Gastrocnemius medialis (tissue), 4 donors: ENCODE measurements around the gene ITPR2. TPM values are rescaled to one million over a fixed set of nuclear protein-coding genes. Genes with fewer than 3 reads are reported as not detected.
"Not testable (repeated sequence)": the region's sequence is repeated elsewhere in the genome, so short reads cannot be mapped to it uniquely, and the experiment has no call there.

Experiments
- ATAC-seq, 2 donors: fragments of 150-250 bp; one replicate each; pipeline ENCODE4 v1.9.1; 2016
- DNase-seq, 2 donors: peaks; one replicate each; pipeline ENCODE4 v3.0.0-alpha.2; 2019
- H3K27ac ChIP-seq, 4 donors: fragments of 200-600 bp; sonication (generic); 1 replicate in 1 of 4; 2 replicates in 3 of 4; pipeline ENCODE4 v1.5.1; 2016 to 2018; ENCODE audit warnings: mild to moderate bottlenecking in 2 of 4, moderate library complexity in 1 of 4
- H3K27me3 ChIP-seq, 3 donors: fragments of 200-600 bp; sonication (generic) in 2 of 3; 1 replicate in 1 of 3; 2 replicates in 2 of 3; pipeline versions ENCODE4 v1.5.1 to v1.6.0; 2016 to 2019; ENCODE audit warnings: mild to moderate bottlenecking in 1 of 3, moderate library complexity in 1 of 3
- H3K36me3 ChIP-seq, 2 donors: fragments of 200-600 bp; sonication (generic) in 1 of 2; one replicate each; pipeline ENCODE4 v1.5.1; 2017 to 2018
- H3K4me1 ChIP-seq, 2 donors: fragments of 200-600 bp; sonication (generic) in 1 of 2; one replicate each; pipeline ENCODE4 v1.5.1; 2016 to 2017; ENCODE audit warnings: mild to moderate bottlenecking in 2 of 2
- H3K4me3 ChIP-seq, 4 donors: fragments of 200-600 bp; sonication (generic) in 3 of 4; 1 replicate in 1 of 4; 2 replicates in 3 of 4; pipeline ENCODE4 v1.5.1; 2016 to 2019; ENCODE audit warnings: mild to moderate bottlenecking in 2 of 4
- H3K9me3 ChIP-seq, 3 donors: fragments of 200-600 bp; sonication (generic) in 2 of 3; 1 replicate in 1 of 3; 2 replicates in 2 of 3; pipeline ENCODE4 v1.5.1; 2016 to 2019
- POLR2A ChIP-seq, 2 donors: fragments of 450-650 bp; IDR thresholded peaks; one replicate each; pipeline ENCODE4 v1.6.1; 2017; ENCODE audit warnings: antibody characterized with exemption in 2 of 2, mild to moderate bottlenecking in 2 of 2, moderate library complexity in 2 of 2
- in situ Hi-C, 4 donors: fragments of 200-750 bp; cut with MboI; loops; one replicate each; pipeline versions ENCODE4 v1.15.0 to v1.8.0; 2017; ENCODE audit warnings: low sequenced_read_pairs in 4 of 4
- intact Hi-C: fragments of 100-400 bp; cut with DNase I; formaldehyde crosslinking; loops from one replicate; pipeline ENCODE4 v1.15.1; 2023; ENCODE audit warnings: low total_unique reads
- total RNA-seq, 4 donors: library from RNA; depleted of rRNA; stranded (reverse); fragments of >200 nt; gene quantifications; one replicate each; pipeline versions ENCODE4 v1.1.0 to v1.2.3, GENCODE V29; 2016
- TF ChIP-seq, protein P1 (sequence below), 5 experiments: fragments of 450-650 bp in 3 of 5; fragments of 200-600 bp in 2 of 5; sonication (generic) in 2 of 5; IDR thresholded peaks in 4 of 5; conservative IDR thresholded peaks in 1 of 5; 1 replicate in 4 of 5; 2 replicates in 1 of 5; pipeline ENCODE4 v1.5.1; 2016 to 2019; ENCODE audit warnings: antibody characterized with exemption in 5 of 5, mild to moderate bottlenecking in 3 of 5, moderate library complexity in 3 of 5

ITPR2 gene
- total RNA-seq, 4 donors from 2014 or later, result 3.8 to 23.8 (median 4.1) TPM

- ATAC-seq (no peak), DNase-seq (no peak)
- no peak overlapping the region for H3K4me3 ChIP-seq
- no peaks in the 10 kb centered on the region for H3K36me3 ChIP-seq
- H3K27ac ChIP-seq, result no peak overlapping the region
- no peaks in the 10 kb centered on the region for H3K9me3 ChIP-seq
- intact Hi-C loops (no loop called here), in situ Hi-C loops (loop anchor here in 1 of 4 donors (25.0 kb wide), 1 partner anchor 219 kb away; no protein-coding TSS in a partner anchor)
- no peaks in the 10 kb centered on the region for H3K27me3 ChIP-seq
- no peaks in the 10 kb centered on the region for H3K4me1 ChIP-seq
- no peak for TF ChIP-seq POLR2A (IDR thresholded peaks at IDR 0.05)
- TF ChIP-seq, protein P1, sequence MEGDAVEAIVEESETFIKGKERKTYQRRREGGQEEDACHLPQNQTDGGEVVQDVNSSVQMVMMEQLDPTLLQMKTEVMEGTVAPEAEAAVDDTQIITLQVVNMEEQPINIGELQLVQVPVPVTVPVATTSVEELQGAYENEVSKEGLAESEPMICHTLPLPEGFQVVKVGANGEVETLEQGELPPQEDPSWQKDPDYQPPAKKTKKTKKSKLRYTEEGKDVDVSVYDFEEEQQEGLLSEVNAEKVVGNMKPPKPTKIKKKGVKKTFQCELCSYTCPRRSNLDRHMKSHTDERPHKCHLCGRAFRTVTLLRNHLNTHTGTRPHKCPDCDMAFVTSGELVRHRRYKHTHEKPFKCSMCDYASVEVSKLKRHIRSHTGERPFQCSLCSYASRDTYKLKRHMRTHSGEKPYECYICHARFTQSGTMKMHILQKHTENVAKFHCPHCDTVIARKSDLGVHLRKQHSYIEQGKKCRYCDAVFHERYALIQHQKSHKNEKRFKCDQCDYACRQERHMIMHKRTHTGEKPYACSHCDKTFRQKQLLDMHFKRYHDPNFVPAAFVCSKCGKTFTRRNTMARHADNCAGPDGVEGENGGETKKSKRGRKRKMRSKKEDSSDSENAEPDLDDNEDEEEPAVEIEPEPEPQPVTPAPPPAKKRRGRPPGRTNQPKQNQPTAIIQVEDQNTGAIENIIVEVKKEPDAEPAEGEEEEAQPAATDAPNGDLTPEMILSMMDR (IDR thresholded peaks at IDR 0.05 in 4 of 5, conservative IDR thresholded peaks at IDR 0.05 in 1 of 5), result no peak
Observed at GRCh38 chr12:26443309-26443708, 389.7 kb downstream of the ITPR2 start.

DNA sequence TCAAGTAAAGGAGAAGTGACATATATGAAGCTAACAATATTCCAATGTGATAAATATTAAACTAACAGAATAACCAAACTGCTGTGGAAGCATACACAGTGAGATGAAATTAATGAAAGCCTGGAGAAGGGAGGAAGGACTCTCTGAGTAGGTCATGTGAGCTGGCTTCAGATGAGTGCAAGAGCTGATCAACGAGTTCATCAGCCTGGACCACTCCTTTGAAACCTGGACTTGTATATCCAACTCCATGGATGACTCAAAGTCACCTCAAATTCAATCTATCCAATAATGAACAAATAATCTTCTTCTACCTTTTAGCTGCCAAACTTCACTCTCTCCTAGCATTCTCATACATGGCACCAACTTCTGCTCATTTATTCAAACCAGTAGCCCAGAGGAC, 391.6 kb downstream of the ITPR2 start:
- no peak for DNase-seq
- Histone ChIP-seq H3K36me3 (no peaks in the 10 kb centered on the region), H3K4me1 (no peaks in the 10 kb centered on the region), H3K27ac (no peak overlapping the region), H3K27me3 (no peaks in the 10 kb centered on the region), H3K4me3 (no peak overlapping the region), H3K9me3 (no peaks in the 10 kb centered on the region)
- TF ChIP-seq, protein P1 (IDR thresholded peaks at IDR 0.05 in 4 of 5, conservative IDR thresholded peaks at IDR 0.05 in 1 of 5), result no peak
- TF ChIP-seq POLR2A (IDR thresholded peaks at IDR 0.05), result no peak
- intact Hi-C loops (no loop called here), in situ Hi-C loops (loop anchor here in 1 of 4 donors (25.0 kb wide), 1 partner anchor 221 kb away; no protein-coding TSS in a partner anchor)
- no peak for ATAC-seq

GRCh38 chr12:26435069-26435404, 398.0 kb downstream of the ITPR2 start:
- in situ Hi-C loops, result loop anchor here in 1 of 4 donors (25.0 kb wide), 1 partner anchor 227 kb away; no protein-coding TSS in a partner anchor
- H3K36me3 ChIP-seq, result no peaks in the 10 kb centered on the region
- TF ChIP-seq POLR2A (IDR thresholded peaks at IDR 0.05), result no peak
- TF ChIP-seq, protein P1 (IDR thresholded peaks at IDR 0.05 in 4 of 5, conservative IDR thresholded peaks at IDR 0.05 in 1 of 5), result no peak
- intact Hi-C loops, result loop anchor here (2.0 kb wide), 1 partner anchor 218 kb away; no protein-coding TSS in a partner anchor
- H3K4me3 ChIP-seq, result no peak overlapping the region
- H3K27me3 ChIP-seq, result no peaks in the 10 kb centered on the region
- H3K27ac ChIP-seq, result no peak overlapping the region
- H3K9me3 ChIP-seq, result no peaks in the 10 kb centered on the region
- ATAC-seq (no peak), DNase-seq (no peak)
- no peaks in the 10 kb centered on the region for H3K4me1 ChIP-seq

DNA sequence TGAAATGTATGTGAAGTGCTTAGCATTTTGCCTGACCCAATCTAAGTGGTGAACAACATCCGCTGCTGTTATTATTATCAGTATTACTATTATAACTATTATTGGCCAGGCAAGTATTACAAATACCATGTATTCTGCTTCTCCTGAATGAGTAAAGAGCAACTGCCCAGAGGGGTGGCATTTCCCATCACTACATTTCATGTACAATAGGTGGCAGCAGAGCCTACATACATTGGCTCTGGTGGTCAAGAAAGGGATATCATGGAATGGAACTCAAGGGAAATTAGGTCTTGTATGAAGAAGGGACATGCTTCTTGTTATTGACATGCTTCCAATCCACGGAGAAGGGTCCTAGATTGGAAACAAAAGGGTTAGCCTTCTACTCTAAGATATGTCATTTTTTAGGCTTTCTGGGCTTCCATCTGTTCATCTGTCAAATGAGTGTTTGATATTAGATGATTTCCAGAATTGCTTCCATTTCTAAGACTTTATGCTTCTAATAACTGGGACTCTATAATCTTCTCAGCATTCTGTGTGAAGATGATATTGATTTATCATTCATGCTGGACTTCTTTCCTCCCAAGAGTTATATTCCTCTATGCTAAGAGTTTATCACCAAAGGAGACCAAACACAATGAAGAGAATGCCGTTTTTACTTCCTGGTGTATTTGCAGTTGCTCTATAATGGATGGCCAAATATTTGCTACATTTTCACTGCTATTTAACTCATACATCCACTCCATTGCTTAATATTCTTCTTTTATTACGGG, 398.5 kb downstream of the ITPR2 start:
- Histone ChIP-seq H3K4me1 (no peaks in the 10 kb centered on the region), H3K27me3 (no peaks in the 10 kb centered on the region), H3K36me3 (no peaks in the 10 kb centered on the region), H3K9me3 (no peaks in the 10 kb centered on the region), H3K4me3 (no peak overlapping the region), H3K27ac (no peak overlapping the region)
- in situ Hi-C loops, result loop anchor here in 1 of 4 donors (25.0 kb wide), 1 partner anchor 228 kb away; no protein-coding TSS in a partner anchor
- intact Hi-C loops, result loop anchor here (2.0 kb wide), 1 partner anchor 218 kb away; no protein-coding TSS in a partner anchor
- no peak for TF ChIP-seq POLR2A (IDR thresholded peaks at IDR 0.05)
- TF ChIP-seq, protein P1 (IDR thresholded peaks at IDR 0.05 in 4 of 5, conservative IDR thresholded peaks at IDR 0.05 in 1 of 5), result peak; percentile 49 to 68 (median 64)
- DNase-seq (no peak), ATAC-seq (peak; percentile 33 to 84)

GRCh38 chr12:26433701-26434100, 399.3 kb downstream of the ITPR2 start:
- not testable (repeated sequence) for H3K9me3 ChIP-seq, ATAC-seq, H3K27ac ChIP-seq, H3K36me3 ChIP-seq, H3K4me3 ChIP-seq, H3K27me3 ChIP-seq, DNase-seq, H3K4me1 ChIP-seq
- in situ Hi-C loops (loop anchor here in 1 of 4 donors (25.0 kb wide), 1 partner anchor 229 kb away; no protein-coding TSS in a partner anchor), intact Hi-C loops (loop anchor here (2.0 kb wide), 1 partner anchor 219 kb away; no protein-coding TSS in a partner anchor)
